Islet of Langerhans (tissue), 1 donor: ENCODE measurements around the gene PIK3R6.
"Not testable (repeated sequence)": the region's sequence is repeated elsewhere in the genome, so short reads cannot be mapped to it uniquely, and the experiment has no call there.

Experiments used
- FAIRE-seq: peaks from one replicate; lab custom pipeline; 2011; peaks lifted over from hg19 to GRCh38; lab: Jason Lieb, UNC

Gene PIK3R6

DNA sequence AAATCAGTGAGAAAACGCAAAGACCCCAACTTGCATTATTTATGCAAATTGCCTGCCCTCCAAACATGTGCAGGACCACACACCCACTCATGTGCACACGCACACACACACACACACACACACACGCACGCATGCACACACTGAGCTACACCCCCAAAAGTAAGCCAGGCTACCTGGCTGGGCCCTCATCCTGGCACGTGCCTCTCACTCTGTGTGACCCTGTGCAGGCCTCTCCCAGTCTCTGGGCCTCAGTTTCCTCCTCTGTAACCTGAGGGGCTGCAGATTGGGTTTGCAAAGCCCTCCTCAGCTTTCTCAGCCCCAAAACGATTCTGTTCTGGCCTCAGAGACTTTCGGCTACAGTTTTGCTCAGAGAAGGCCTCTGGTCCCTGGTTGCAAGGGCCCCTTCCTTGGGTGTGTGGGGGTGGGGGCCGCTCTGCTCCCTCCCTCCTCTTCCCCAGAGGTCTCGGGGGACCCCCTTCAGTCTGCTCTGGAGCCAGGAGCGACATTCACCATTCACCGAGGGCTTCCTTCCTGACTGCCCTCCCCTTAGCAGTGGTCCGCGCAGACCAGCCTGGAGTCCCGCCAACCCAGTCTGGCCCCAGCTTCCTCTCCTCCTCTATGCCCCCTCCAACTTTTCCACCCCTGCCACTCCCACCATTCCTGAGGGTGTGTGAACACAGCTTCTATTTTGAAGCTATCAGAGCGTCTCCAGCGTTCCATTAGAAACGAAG, 5.4 kb upstream of the PIK3R6 start:
- FAIRE-seq: no peak

DNA sequence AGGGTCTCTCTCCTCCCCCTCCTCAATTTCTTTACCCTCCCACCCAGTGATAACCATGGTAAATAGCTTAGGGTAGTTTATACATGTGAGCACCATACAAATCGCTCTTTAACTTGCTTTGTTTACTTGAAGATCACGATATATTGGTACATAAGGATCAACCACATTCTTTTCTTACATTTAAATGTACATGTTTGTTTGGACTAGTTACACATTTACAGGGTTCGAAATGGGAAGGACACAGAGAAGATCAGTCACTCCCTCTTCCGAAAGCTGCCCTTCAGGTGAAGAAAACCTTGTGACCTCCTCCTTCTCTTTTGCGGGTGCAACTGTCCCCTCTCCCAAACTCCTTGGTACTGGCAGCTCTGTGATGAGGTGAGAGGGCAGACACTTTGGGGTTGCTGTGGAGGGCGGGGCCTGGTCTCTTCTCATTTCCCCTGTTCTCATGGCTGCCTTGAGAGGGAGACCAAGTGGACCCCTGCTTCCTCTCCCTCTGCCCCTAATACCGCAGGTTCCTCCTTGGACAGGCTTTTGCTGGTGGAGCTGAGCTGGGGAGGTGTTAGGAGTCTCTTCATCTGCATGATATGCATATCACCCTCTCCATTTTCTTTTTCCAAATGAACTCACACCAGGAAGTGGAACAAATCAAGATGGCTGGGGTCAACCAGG, 4.7 kb upstream of the PIK3R6 start:
- FAIRE-seq: no peak

GRCh38 chr17:8871081-8871581, 3.7 kb upstream of the PIK3R6 start:
- no peak for FAIRE-seq

GRCh38 chr17:8870406-8871040, 3.0 kb upstream of the PIK3R6 start:
- FAIRE-seq: no peak

DNA sequence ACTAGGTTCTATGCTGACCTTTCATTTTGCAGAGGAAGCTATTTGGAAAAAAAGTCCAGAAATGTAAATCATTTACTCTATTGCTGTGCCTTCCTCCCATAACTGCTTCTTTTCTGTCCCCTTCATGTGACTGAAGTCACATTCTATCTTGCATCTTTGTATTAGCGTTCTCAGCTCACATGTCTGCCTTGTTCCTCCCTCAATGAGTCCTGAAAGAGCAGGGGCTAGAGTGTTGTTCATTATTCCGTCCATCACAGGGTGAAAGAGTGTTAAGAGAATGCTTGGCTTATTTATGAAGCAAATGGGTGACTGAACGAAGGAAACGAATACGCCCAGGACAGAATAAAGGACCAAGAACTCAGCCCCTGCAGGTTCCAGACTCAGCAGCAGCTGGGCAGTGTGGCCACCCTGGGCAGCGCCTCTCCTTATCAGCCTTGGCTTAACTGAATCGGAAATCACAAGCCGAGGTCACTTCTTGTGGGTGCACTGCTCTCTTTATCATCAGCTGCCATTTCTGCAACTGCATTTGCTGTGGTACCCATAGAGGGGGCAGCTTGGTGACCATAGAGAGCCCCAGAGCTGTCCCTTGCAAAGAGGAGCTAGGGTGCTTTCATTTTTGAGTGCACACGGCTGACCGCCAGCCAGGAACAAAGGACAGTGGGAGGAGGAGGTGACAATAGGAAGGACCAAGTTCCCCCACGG, 1.8 kb upstream of the PIK3R6 start:
- no peak for FAIRE-seq

- no peak for FAIRE-seq
Measured at GRCh38 chr17:8868529-8868951, 1.1 kb upstream of the PIK3R6 start.

GRCh38 chr17:8868092-8868491, 618 bp upstream of the PIK3R6 start:
- no peak for FAIRE-seq

DNA sequence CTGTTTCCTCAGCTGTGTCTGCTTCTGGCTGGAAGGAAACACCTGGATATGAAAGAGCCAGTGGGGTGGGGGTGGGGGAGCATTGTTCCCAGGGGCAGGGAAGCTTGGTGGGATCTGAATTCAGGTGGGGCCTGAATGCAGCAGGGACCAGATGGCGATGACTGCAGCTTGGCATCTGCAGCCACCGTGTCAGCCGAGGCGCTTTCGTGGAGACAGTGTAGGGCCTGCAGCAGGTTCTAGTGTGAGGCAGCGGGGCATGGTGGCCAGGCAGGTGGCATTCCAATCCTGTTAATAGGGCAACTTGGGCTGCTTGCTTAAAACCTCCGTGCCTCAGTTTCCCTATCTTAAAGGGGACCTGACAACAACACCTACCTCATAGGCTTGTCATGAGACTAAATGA, 1.7 kb downstream of the PIK3R6 start:
- FAIRE-seq: no peak

DNA sequence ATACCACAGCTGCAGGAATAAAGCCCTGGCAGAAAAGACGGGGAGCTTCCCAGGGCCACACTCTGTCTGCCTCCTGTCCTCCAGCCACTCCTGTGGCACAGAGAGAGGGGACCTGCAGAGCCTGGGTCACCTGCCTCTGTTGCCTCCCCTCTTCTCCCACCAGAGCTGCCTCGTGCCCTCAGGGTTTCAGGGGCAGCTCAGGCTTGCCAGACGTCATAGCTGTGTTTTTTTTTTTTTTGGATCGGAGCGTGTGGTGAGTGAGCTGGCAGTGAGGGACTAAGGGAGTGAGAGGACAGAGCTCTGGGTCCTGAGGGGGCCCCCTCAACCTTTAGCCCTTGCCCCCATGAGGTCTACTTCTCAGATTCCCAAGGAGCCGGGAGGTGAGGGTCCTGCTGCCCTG, 2.1 kb downstream of the PIK3R6 start:
- no peak for FAIRE-seq

GRCh38 chr17:8862213-8863056, 5.0 kb downstream of the PIK3R6 start:
- no peak for FAIRE-seq

DNA sequence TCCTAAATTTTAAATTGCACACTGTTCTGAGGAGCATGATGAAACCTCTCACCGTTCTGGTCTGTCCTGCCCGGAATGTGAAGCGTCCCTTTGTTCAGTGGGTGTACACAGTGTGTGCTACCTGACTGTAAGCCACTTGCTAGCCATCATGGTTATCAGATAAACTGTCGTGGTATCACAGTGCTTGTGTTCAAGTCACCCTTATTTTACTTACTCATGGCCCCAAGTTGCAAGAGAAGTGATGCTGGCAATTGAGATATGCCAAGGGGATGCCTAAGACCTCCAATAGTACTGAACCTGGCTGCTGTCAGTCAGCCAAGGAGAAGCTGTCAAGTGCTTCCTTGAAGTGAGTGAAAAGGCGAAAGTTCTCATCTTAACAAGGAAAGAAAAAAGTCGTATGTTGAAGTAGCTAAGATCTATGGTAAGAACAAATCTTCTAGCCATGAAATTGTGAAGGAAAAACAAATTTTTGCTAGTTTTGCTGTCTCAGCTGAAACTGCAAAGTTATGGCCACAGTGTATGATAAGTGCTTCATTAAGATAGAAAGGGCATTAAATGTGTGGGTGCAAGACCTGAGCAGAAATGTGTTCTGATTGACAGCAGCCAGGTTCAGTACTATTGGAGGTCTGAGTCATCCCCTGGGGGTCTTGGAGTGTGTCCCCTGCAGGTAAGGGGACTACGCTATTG, 5.8 kb downstream of the PIK3R6 start:
- no peak for FAIRE-seq

DNA sequence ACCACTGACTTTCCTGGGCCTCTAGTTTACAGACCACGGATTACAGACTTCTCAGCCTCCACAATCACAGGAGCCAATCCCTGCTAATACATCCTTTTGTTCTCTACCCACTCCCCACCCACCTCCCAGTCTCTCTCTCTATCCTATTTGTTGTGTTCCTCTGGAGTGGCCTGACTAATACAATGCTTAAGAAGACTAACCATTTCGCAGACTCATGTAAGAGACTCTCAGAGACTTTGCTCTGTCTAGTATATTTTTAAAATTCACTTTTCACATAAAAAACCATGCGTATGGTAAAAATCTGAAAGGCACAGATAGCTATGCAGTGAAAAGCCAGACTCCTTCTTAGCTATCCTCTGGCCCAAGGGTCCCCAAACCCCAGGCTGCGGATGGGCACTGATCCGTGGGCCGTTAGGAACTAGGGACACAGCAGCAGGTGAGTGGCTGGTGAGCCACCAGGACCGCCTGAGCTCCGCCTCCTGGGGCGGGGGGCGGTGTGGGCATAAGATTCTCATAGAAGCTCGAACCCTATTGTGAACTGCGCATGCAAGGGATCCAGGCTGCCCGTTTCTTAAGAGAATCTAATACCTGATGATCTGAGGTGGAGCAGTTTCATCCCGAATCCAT, 7.6 kb downstream of the PIK3R6 start:
- no peak for FAIRE-seq

- FAIRE-seq: no peak
Measured at GRCh38 chr17:8859027-8859803, 8.3 kb downstream of the PIK3R6 start.

GRCh38 chr17:8857919-8858318, 9.6 kb downstream of the PIK3R6 start:
- FAIRE-seq: no peak

GRCh38 chr17:8856869-8857575, 10.5 kb downstream of the PIK3R6 start:
- FAIRE-seq: no peak

DNA sequence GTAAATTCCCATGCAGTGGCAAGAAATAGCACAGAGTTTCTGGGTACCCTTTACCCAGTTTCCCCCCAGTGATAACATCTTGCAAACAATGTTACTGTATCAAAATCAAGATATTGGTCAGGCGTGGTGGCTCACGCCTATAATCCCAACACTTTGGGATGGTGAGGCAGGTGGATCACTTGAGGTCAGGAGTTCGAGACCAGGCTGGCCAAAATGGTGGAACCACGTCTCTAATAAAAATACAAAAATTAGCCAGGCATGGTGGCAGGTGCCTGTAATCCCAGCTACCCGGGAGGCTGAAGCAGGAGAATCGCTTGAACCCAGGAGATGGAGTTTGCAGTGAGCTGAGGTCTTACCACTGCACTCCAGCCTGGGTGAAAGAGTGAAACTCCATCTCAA, 11.3 kb downstream of the PIK3R6 start:
- not testable (repeated sequence) for FAIRE-seq

DNA sequence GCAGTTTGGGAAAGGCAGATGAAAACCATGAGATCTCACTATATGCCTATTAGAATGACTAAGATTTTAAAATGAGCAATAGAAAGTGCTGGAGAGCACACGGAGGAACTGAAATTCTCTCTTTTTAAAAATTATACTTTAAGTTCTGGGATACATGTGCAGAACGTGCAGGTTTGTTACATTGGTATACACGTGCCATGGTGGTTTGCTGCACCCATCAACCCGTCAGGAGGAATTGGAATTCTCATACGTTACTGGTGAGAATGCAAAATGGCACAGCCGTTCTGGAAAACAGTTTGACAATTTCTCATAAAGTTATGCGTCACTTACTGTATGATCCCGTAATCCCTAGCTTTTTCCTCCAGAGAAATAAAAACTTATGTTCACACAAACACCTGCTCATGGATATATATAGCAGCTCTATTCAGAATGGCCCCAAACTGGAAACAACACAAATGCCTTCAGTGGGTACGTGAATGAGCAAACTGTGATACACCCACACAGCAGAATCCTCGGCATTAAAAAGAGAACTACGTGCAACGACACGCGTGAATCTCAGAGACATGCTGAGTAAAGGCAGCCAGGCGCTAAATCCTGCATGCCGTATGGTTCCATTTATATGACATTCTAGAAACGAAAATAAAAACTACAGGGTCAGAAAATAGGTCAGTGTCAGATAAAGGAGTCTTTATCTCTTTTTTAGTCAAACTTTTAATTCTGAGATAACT, 11.8 kb downstream of the PIK3R6 start:
- FAIRE-seq: no peak

DNA sequence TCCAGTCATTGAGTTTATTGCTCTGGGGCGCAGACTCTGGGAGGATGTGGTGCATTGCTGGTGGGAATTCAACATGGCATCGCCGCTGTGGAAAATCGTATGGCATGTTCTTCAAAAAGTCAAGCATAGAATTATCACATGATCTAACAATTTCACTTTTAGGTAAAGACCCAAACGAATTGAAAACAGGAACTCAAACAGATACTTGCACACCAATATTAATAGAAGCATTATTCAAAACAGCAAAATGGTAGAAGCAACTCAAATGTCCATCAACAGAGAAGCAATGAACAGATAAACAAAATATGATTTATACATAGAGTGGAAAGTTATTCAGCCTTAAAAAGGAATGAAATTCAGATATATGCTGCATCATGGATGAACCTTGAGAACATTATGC, 15.9 kb downstream of the PIK3R6 start:
- no peak for FAIRE-seq
